ENCODE results near the gene TSPAN11.

DNA sequence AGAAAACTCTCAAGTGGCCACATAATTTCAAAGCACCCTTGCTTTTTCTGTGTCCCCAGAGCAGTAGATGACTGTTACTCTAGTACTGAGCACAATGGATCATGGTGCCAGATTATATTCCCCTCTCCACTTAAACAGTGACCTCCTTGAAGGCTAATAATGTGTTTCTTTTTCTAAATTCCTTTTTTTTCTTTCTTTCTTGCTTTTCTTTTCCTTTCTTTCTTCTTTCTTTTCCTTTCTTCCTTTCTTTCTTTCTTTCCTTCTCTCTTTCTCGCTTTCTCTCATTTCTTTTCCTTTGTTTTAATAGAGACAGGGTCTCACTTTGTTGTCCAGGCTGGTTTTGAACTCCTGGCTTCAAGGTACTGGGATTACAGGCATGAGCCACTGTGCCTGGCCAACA lies 26.2 kb upstream of the TSPAN11 start:
- TF ChIP-seq ZNF274 (IDR thresholded peaks at IDR 0.05; ENCODE audit: low read depth, low read length): no peak
- TF ChIP-seq YY1 (IDR thresholded peaks at IDR 0.05; ENCODE audit: insufficient read depth, insufficient read length): no peak

All from NT2/D1 (cell line).